HCT116 (cell line): Measurements from ENCODE around the gene NDUFS3. TPM values are rescaled to one million over a fixed set of nuclear protein-coding genes. Genes with fewer than 3 reads are reported as not detected.

Experiments
- ATAC-seq: fragments of 200-7000 bp; cut with Tn5 transposase; 2 replicates; pipeline ENCODE4 v1.9.1; 2020; ENCODE audit warnings: mild to moderate bottlenecking, moderate library complexity
- BruUV-seq: library from RNA; stranded (reverse); fragments of 400-500 nt; replicated peaks from 2 replicates; lab custom pipeline; 2021; lab: Mats Ljungman, UMichigan
- CTCF ChIA-PET: fragments of 300-600 bp; sonication (Branson Sonifier 250); formaldehyde crosslinking; loops from one replicate; lab custom pipeline; 2021; ENCODE audit warnings: antibody characterized with exemption; lab: Charles Lee
- POLR2A ChIA-PET: fragments of 300-600, 350-600 bp; sonication (Branson Sonifier 250); formaldehyde crosslinking; loops from one replicate; lab custom pipeline; 2021; ENCODE audit warnings: antibody characterized with exemption; lab: Charles Lee
- RAD21 ChIA-PET, 2 experiments: fragments of 300-600 bp; sonication (Branson Sonifier 250); formaldehyde crosslinking; loops; one replicate each; lab custom pipeline; 2023; ENCODE audit warnings: low total read pairs in 2 of 2; ENCODE audit not compliant: uncharacterized antibody in 2 of 2, unreplicated experiment in 2 of 2, low non-redundant PET in 1 of 2; lab: Charles Lee
- DNase-seq: peaks from one replicate; pipeline ENCODE4 v3.0.0-alpha.2; 2010; ENCODE audit warnings: low read depth, low spot score
- H2AFZ ChIP-seq: fragments of 200-600 bp; shearing (Covaris generic), sonication (generic); 2 replicates; pipeline ENCODE4 v1.6.1; 2017; ENCODE audit warnings: low read depth, mixed run types, mixed read lengths, antibody characterized with exemption, low read length; ENCODE audit not compliant: poor library complexity, severe bottlenecking
- H3K27ac ChIP-seq: 2 replicates; pipeline ENCODE4 v1.5.1; 2012; ENCODE audit warnings: low read depth, low read length
- H3K27me3 ChIP-seq: fragments of 200-600 bp; sonication (generic); 2 replicates; pipeline ENCODE4 v1.6.1; 2016; ENCODE audit warnings: mixed run types, low read length, mixed read lengths; ENCODE audit not compliant: insufficient read depth
- H3K36me3 ChIP-seq, 2 experiments: fragments of 200-500 bp in 1 of 2; fragments of 200-600 bp in 1 of 2; sonication (Bioruptor generic) in 1 of 2; sonication (generic) in 1 of 2; 2 replicates each; pipeline versions ENCODE4 v1.5.1 to v1.6.1; 2014 to 2016; ENCODE audit warnings: low read length in 2 of 2, inconsistent platforms in 1 of 2, mixed read lengths in 1 of 2, mixed run types in 1 of 2; ENCODE audit not compliant: insufficient read depth in 2 of 2, control insufficient read depth in 1 of 2
- H3K4me1 ChIP-seq, 2 experiments: fragments of 200-600 bp in 1 of 2; sonication (generic) in 1 of 2; 2 replicates each; pipeline versions ENCODE4 v1.5.1 to v1.6.1; 2012 to 2017; ENCODE audit warnings: low read length in 2 of 2, inconsistent platforms in 1 of 2, mild to moderate bottlenecking in 1 of 2, mixed read lengths in 1 of 2, mixed run types in 1 of 2, moderate library complexity in 1 of 2; ENCODE audit not compliant: insufficient read depth in 2 of 2, control insufficient read depth in 1 of 2
- H3K4me2 ChIP-seq: fragments of 200-600 bp; sonication (generic); 2 replicates; pipeline ENCODE4 v1.6.1; 2017; ENCODE audit warnings: mixed run types, low read length, mixed read lengths
- H3K4me3 ChIP-seq, 2 experiments: fragments of 200-600 bp in 1 of 2; sonication (generic) in 1 of 2; replicated peaks in 1 of 2; 2 replicates each; pipeline ENCODE4 v1.5.1; 2011 to 2016; ENCODE audit warnings: low read length in 2 of 2, control low read depth in 1 of 2, low read depth in 1 of 2, mild to moderate bottlenecking in 1 of 2, mixed read lengths in 1 of 2, mixed run types in 1 of 2
- H3K79me2 ChIP-seq: fragments of 200-600 bp; sonication (generic); 2 replicates; pipeline ENCODE4 v1.6.1; 2017; ENCODE audit warnings: mild to moderate bottlenecking, mixed run types, low read length, moderate library complexity, mixed read lengths; ENCODE audit not compliant: insufficient read depth
- H3K9ac ChIP-seq: fragments of 200-600 bp; sonication (generic); 2 replicates; pipeline ENCODE4 v1.6.1; 2016; ENCODE audit warnings: low read length, mixed read lengths
- H3K9me2 ChIP-seq: fragments of 200-600 bp; sonication (generic), shearing (Covaris generic); 2 replicates; pipeline ENCODE4 v1.6.1; 2017; ENCODE audit warnings: mixed run types, mild to moderate bottlenecking, moderate library complexity; ENCODE audit not compliant: insufficient read depth
- H3K9me3 ChIP-seq, 2 experiments: fragments of 200-500 bp in 1 of 2; fragments of 200-600 bp in 1 of 2; sonication (Bioruptor generic) in 1 of 2; sonication (generic) in 1 of 2; 2 replicates each; pipeline ENCODE4 v1.6.1; 2014 to 2017; ENCODE audit warnings: low read length in 2 of 2, mixed read lengths in 2 of 2, inconsistent platforms in 1 of 2, low read depth in 1 of 2, mild to moderate bottlenecking in 1 of 2, mixed run types in 1 of 2, moderate library complexity in 1 of 2; ENCODE audit not compliant: control insufficient read depth in 1 of 2, insufficient read depth in 1 of 2
- H4K20me1 ChIP-seq: fragments of 200-600 bp; sonication (generic), shearing (Covaris generic); 2 replicates; pipeline ENCODE4 v1.6.1; 2017; ENCODE audit warnings: mixed run types, mild to moderate bottlenecking, moderate library complexity; ENCODE audit not compliant: insufficient read depth
- ELF1 ChIP-seq: IDR thresholded peaks from 2 replicates; pipeline ENCODE4 v1.6.1; 2012; ENCODE audit warnings: low read depth, borderline replicate concordance
- EZH2phosphoT487 ChIP-seq: fragments of 200-600 bp; IDR thresholded peaks from 2 replicates; pipeline ENCODE4 v1.6.1; 2018; ENCODE audit warnings: antibody characterized with exemption, borderline replicate concordance
- FOSL1 ChIP-seq: IDR thresholded peaks from 2 replicates; pipeline ENCODE4 v1.6.1; 2012; ENCODE audit warnings: low read depth
- POLR2A ChIP-seq: IDR thresholded peaks from 2 replicates; pipeline ENCODE4 v1.7.0; 2011; ENCODE audit warnings: borderline replicate concordance; ENCODE audit not compliant: insufficient read depth, insufficient read length; ENCODE audit errors: extremely low read depth
- TCF7L2 ChIP-seq: IDR thresholded peaks from 2 replicates; pipeline ENCODE4 v1.7.0; 2011; ENCODE audit warnings: borderline replicate concordance, inconsistent platforms; ENCODE audit not compliant: insufficient read depth, insufficient read length; ENCODE audit errors: extremely low read depth
- ZNF274 ChIP-seq: fragments of 200-500 bp; sonication (Bioruptor generic); IDR thresholded peaks from 2 replicates; pipeline ENCODE4 v1.6.1; 2014; ENCODE audit warnings: mild to moderate bottlenecking, low read depth, low read length, inconsistent platforms
- intact Hi-C: fragments of 100-400 bp; cut with micrococcal nuclease; formaldehyde crosslinking; loops from 2 replicates; pipeline ENCODE4 v1.10.0; 2022
- total RNA-seq: library from RNA; stranded (reverse); gene quantifications from one replicate; pipeline ENCODE4 v1.2.1, GENCODE V29; 2021; ENCODE audit not compliant: unreplicated experiment
- TF ChIP-seq, protein P1 (sequence below): IDR thresholded peaks from 2 replicates; pipeline ENCODE4 v1.6.1; 2012
- TF ChIP-seq, protein P2 (sequence below): IDR thresholded peaks from 2 replicates; pipeline ENCODE4 v1.6.1; 2012; ENCODE audit warnings: low read depth
- TF ChIP-seq, protein P3 (sequence below): IDR thresholded peaks from 2 replicates; pipeline ENCODE4 v1.6.1; 2011; ENCODE audit warnings: mild to moderate bottlenecking, low read length, moderate library complexity; ENCODE audit not compliant: insufficient replicate concordance; ENCODE audit errors: extremely low read depth

The NDUFS3 gene
- total RNA-seq, 1 experiment from 2014 or later, result 134 TPM

DNA sequence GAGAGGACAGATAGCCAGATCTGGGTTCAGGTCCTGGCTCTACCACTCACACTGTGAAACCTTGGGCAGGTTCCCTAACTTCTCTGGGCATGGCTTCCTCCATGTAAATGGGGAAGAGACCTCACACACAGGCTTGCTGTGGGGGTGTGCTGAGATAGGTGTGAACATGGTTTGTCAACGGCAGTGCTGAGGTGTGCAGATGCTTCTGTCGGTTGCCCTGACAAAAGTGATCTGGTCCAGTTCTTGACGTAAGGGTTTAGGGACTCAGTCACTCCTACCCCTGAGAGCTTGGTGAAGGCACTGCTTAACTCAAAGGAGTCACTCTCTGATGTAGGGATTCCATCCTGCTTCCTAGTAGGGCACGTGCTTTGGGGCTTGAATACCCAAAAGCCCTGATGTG is 13.4 kb downstream of the NDUFS3 start:
- Histone ChIP-seq H3K27me3 (peaks cover 6% of the 10 kb centered on the region; the same call in 1 of the 2 replicates), H3K4me1 (no peaks in the 10 kb centered on the region), H3K79me2 (no peaks in the 10 kb centered on the region), H3K9ac (no peak overlapping the region), H3K36me3 (no peaks in the 10 kb centered on the region), H3K9me2 (no peaks in the 10 kb centered on the region), H3K9me3 (no peaks in the 10 kb centered on the region), H4K20me1 (no peaks in the 10 kb centered on the region), H3K4me3 (no peak overlapping the region), H3K27ac (no peak overlapping the region), H3K4me2 (no peak overlapping the region), H2AFZ (no peak overlapping the region)
- TF ChIP-seq, protein P1, sequence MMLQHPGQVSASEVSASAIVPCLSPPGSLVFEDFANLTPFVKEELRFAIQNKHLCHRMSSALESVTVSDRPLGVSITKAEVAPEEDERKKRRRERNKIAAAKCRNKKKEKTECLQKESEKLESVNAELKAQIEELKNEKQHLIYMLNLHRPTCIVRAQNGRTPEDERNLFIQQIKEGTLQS, result no peak
- intact Hi-C loops, result no loop called here
- ChIA-PET POLR2A (interaction anchor here (0.6 kb wide), 1 partner anchor 340 kb away, joined by 3 read pairs; no protein-coding TSS in a partner anchor), CTCF (no interaction called here), RAD21 (no interaction called here)
- DNase-seq (no peak), ATAC-seq (no peak)
- no TSS peak for BruUV-seq

DNA sequence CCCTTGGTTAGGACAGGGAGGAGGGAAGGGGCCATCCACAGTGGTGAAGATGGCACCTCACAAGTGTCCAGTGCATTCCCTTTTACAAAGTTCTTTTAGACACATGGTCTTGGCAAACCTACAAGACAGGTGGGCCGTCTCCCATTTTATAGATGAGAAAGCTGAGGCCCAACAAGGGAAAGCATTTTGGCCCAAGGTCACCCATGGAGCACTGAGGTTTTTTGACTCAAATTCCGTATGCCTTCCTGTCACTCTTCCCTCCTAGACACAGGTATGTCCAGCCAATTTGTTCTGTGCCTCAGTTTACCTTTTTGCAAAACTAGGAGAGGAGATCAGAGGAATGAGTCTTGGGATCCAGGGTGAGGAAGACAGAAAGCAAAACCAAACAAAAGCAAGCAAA is 14.1 kb downstream of the NDUFS3 start:
- POLR2A ChIA-PET, result no interaction called here
- Histone ChIP-seq H3K27ac (no peak overlapping the region), H3K27me3 (peaks cover 6% of the 10 kb centered on the region; the same call in 1 of the 2 replicates), H3K9me3 (no peaks in the 10 kb centered on the region), H3K36me3 (no peaks in the 10 kb centered on the region), H3K4me2 (no peak overlapping the region), H3K4me1 (no peaks in the 10 kb centered on the region), H4K20me1 (no peaks in the 10 kb centered on the region), H3K79me2 (no peaks in the 10 kb centered on the region), H2AFZ (no peak overlapping the region), H3K9ac (no peak overlapping the region), H3K9me2 (no peaks in the 10 kb centered on the region), H3K4me3 (no peak overlapping the region)
- ATAC-seq, result no peak
- no peak for DNase-seq
- intact Hi-C loops, result no loop called here
- no peak for TF ChIP-seq POLR2A
- TF ChIP-seq, protein P2, sequence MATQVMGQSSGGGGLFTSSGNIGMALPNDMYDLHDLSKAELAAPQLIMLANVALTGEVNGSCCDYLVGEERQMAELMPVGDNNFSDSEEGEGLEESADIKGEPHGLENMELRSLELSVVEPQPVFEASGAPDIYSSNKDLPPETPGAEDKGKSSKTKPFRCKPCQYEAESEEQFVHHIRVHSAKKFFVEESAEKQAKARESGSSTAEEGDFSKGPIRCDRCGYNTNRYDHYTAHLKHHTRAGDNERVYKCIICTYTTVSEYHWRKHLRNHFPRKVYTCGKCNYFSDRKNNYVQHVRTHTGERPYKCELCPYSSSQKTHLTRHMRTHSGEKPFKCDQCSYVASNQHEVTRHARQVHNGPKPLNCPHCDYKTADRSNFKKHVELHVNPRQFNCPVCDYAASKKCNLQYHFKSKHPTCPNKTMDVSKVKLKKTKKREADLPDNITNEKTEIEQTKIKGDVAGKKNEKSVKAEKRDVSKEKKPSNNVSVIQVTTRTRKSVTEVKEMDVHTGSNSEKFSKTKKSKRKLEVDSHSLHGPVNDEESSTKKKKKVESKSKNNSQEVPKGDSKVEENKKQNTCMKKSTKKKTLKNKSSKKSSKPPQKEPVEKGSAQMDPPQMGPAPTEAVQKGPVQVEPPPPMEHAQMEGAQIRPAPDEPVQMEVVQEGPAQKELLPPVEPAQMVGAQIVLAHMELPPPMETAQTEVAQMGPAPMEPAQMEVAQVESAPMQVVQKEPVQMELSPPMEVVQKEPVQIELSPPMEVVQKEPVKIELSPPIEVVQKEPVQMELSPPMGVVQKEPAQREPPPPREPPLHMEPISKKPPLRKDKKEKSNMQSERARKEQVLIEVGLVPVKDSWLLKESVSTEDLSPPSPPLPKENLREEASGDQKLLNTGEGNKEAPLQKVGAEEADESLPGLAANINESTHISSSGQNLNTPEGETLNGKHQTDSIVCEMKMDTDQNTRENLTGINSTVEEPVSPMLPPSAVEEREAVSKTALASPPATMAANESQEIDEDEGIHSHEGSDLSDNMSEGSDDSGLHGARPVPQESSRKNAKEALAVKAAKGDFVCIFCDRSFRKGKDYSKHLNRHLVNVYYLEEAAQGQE, result no peak
- TF ChIP-seq EZH2phosphoT487, result no peak
- TF ChIP-seq ZNF274, result no peak
- no peak for TF ChIP-seq FOSL1
- TF ChIP-seq, protein P3, sequence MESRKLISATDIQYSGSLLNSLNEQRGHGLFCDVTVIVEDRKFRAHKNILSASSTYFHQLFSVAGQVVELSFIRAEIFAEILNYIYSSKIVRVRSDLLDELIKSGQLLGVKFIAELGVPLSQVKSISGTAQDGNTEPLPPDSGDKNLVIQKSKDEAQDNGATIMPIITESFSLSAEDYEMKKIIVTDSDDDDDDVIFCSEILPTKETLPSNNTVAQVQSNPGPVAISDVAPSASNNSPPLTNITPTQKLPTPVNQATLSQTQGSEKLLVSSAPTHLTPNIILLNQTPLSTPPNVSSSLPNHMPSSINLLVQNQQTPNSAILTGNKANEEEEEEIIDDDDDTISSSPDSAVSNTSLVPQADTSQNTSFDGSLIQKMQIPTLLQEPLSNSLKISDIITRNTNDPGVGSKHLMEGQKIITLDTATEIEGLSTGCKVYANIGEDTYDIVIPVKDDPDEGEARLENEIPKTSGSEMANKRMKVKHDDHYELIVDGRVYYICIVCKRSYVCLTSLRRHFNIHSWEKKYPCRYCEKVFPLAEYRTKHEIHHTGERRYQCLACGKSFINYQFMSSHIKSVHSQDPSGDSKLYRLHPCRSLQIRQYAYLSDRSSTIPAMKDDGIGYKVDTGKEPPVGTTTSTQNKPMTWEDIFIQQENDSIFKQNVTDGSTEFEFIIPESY, result no peak
- no peak for TF ChIP-seq TCF7L2
- no peak for TF ChIP-seq ELF1
- TF ChIP-seq, protein P1, result no peak
- RAD21 ChIA-PET, result no interaction called here
- CTCF ChIA-PET, result no interaction called here
- no TSS peak for BruUV-seq
